Measurements from ENCODE around the gene BST1. TPM values are rescaled to one million over a fixed set of nuclear protein-coding genes. Genes with fewer than 3 reads are reported as not detected.

BST1 gene
- total and polyA plus RNA-seq, 2 donors (not counting 3 experiments of a cell fraction or from before 2014, with no cell fraction given): 10.7 to 14.0 TPM

DNA sequence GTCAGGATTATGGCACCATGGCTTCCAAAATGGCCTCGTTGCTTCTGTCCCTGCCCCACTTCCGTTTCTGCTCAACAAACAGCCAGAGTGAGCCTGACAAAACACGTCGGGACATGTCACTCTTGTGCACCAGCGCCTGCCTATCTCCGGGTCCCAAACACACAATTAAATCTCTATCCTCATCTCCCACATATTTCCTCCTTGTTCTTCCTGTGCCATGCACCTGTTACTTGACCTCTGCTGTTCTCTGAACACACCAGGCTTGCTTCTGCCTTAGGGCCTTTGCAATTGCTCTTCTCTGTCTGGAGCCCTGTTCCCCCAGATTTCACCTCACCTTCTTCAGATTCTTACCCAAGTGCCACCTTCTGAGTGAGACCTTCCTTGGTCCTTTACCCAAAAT, 62.5 kb downstream of the BST1 start:
- DNase-seq (ENCODE audit: low read depth, low spot score) (no peak), FAIRE-seq (no peak)
- Histone ChIP-seq H3K4me3 (replicated peaks in 1 of 3; ENCODE audit: insufficient read depth in 1 of 3, low read depth in 1 of 3, low read length in 3 of 3) (no peak overlapping the region), H3K9ac (replicated peaks; ENCODE audit: extremely low read depth, insufficient read depth, low read length) (no peak overlapping the region), H3K36me3 (ENCODE audit: control insufficient read depth in 2 of 2, extremely low read depth in 1 of 2, insufficient read depth in 2 of 2, low read length in 2 of 2) (no peaks in the 10 kb centered on the region), H3K4me2 (ENCODE audit: insufficient read depth, low read length) (no peak overlapping the region), H3K9me1 (replicated peaks; ENCODE audit: control insufficient read depth, extremely low read depth, insufficient read depth, low read length) (no peaks in the 10 kb centered on the region), H3K27ac (ENCODE audit: insufficient read depth, low read depth, low read length) (no peak overlapping the region), H3K4me1 (ENCODE audit: control insufficient read depth, extremely low read depth, insufficient read depth, low read length) (no peaks in the 10 kb centered on the region), H2AFZ (ENCODE audit: low read depth, low read length) (no peak overlapping the region), H3K27me3 (ENCODE audit: control insufficient read depth in 2 of 2, insufficient read depth in 2 of 2, low read length in 2 of 2) (peaks cover 0 to 2% of the 10 kb centered on the region in 2 experiments), H4K20me1 (replicated peaks; ENCODE audit: control insufficient read depth, extremely low read depth, insufficient read depth, low read length) (no peaks in the 10 kb centered on the region), H3K9me3 (replicated peaks; ENCODE audit: control insufficient read depth, insufficient read depth, low read length) (no peaks in the 10 kb centered on the region), H3K79me2 (ENCODE audit: control insufficient read depth, insufficient read depth, low read length) (no peaks in the 10 kb centered on the region)
- ChIA-PET POLR2A (no interaction called here), CTCF (interaction anchor here (2.0 kb wide), 1 partner anchor 40 kb away, joined by 5 read pairs; no protein-coding TSS in a partner anchor)
- intact Hi-C loops (cut with micrococcal nuclease) (no loop called here), dilution Hi-C loops (cut with MboI; ENCODE audit: extremely low pct_ligation_motif_present, low sequenced_read_pairs) (no loop called here)
- TF ChIP-seq, protein P1, sequence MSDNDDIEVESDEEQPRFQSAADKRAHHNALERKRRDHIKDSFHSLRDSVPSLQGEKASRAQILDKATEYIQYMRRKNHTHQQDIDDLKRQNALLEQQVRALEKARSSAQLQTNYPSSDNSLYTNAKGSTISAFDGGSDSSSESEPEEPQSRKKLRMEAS (IDR thresholded peaks at IDR 0.05; ENCODE audit: insufficient read depth, insufficient read length): no peak
- TF ChIP-seq GATA2 (IDR thresholded peaks at IDR 0.05; ENCODE audit: insufficient read depth, insufficient read length, low read depth, low read length) (no peak), JUN (IDR thresholded peaks at IDR 0.05; ENCODE audit: borderline replicate concordance, insufficient read depth, insufficient read length, low read depth) (no peak), EZH2 (IDR thresholded peaks at IDR 0.05; ENCODE audit: borderline replicate concordance, low read depth, low read length, severe bottlenecking) (no peak), POLR2A (IDR thresholded peaks at IDR 0.05; ENCODE audit: low read depth, low read length) (no peak), POLR2AphosphoS5 (IDR thresholded peaks at IDR 0.05; ENCODE audit: insufficient read depth, low read depth, low read length) (no peak), MYC (IDR thresholded peaks at IDR 0.05; ENCODE audit: low read depth, low read length) (no peak), FOS (IDR thresholded peaks at IDR 0.05; ENCODE audit: borderline replicate concordance, insufficient read depth, low read length) (no peak), CTCF (IDR thresholded peaks at IDR 0.05; ENCODE audit: extremely low read depth in 1 of 2, insufficient read depth in 1 of 2, low read depth in 1 of 2, low read length in 2 of 2) (no peak)
- no TSS peak for BruUV-seq (replicated peaks)
